Smooth muscle cell (in vitro differentiated cells): ENCODE data around the gene POLN. TPM values are rescaled to one million over a fixed set of nuclear protein-coding genes. Genes with fewer than 3 reads are reported as not detected.

Source experiments
- DNase-seq: peaks from one replicate; lab custom pipeline; 2025; ENCODE audit not compliant: unreplicated experiment; lab: John Stamatoyannopoulos, UW
- H2AFZ ChIP-seq: fragments of 200-600 bp; sonication (generic); 2 replicates; pipeline ENCODE4 v1.6.0; 2016; ENCODE audit warnings: antibody characterized with exemption, low read depth, mild to moderate bottlenecking
- H3F3A ChIP-seq: fragments of 200-600 bp; sonication (generic); 2 replicates; pipeline ENCODE4 v1.6.0; 2017; ENCODE audit warnings: antibody characterized with exemption, low read depth
- H3K27ac ChIP-seq: fragments of 200-600 bp; sonication (generic); 2 replicates; pipeline ENCODE4 v1.5.1; 2016; ENCODE audit warnings: low read depth, mild to moderate bottlenecking
- H3K27me3 ChIP-seq: fragments of 200-600 bp; sonication (generic); 2 replicates; pipeline ENCODE4 v1.6.1; 2016; ENCODE audit warnings: low read depth, mild to moderate bottlenecking
- H3K36me3 ChIP-seq: fragments of 200-600 bp; sonication (generic); 2 replicates; pipeline ENCODE4 v1.5.1; 2016; ENCODE audit warnings: low read depth
- H3K4me1 ChIP-seq: fragments of 200-600 bp; sonication (generic); 2 replicates; pipeline ENCODE4 v1.5.1; 2016; ENCODE audit warnings: low read depth
- H3K4me2 ChIP-seq: fragments of 200-600 bp; sonication (generic); 2 replicates; pipeline ENCODE4 v1.6.0; 2016; ENCODE audit warnings: mild to moderate bottlenecking
- H3K4me3 ChIP-seq: fragments of 200-600 bp; sonication (generic); 2 replicates; pipeline ENCODE4 v1.5.1; 2016; ENCODE audit warnings: mild to moderate bottlenecking
- H3K79me2 ChIP-seq: fragments of 200-600 bp; sonication (generic); 2 replicates; pipeline ENCODE4 v1.6.0; 2016; ENCODE audit warnings: low read depth, mild to moderate bottlenecking
- H3K9ac ChIP-seq: fragments of 200-600 bp; sonication (generic); 2 replicates; pipeline ENCODE4 v1.6.0; 2016; ENCODE audit warnings: low read depth
- H3K9me3 ChIP-seq: fragments of 200-600 bp; sonication (generic); replicated peaks from 2 replicates; pipeline ENCODE4 v1.5.1; 2016; ENCODE audit warnings: low read depth
- H4K20me1 ChIP-seq: fragments of 200-600 bp; sonication (generic); 2 replicates; pipeline ENCODE4 v1.6.0; 2016; ENCODE audit warnings: low read depth
- WGBS: methylation state at CpG from one replicate; pipeline ENCODE4 v1.1.7; 2016; ENCODE audit warnings: low lambda C conversion rate; 5-methylcytosine and 5-hydroxymethylcytosine counted together
- polyA plus RNA-seq: library from polyadenylated mRNA; unstranded; fragments of >200 nt; fragmentation: Nextera tagmentation; extraction: Ambion mirVana; gene quantifications from 2 replicates; pipeline ENCODE4 v1.2.1, GENCODE V29; 2016
- total RNA-seq: library from RNA; depleted of rRNA; stranded (reverse); fragments of >200 nt; gene quantifications from 2 replicates; pipeline ENCODE4 v1.2.3, GENCODE V29; 2014
- TF ChIP-seq, protein P1 (sequence below): fragments of 200-600 bp; sonication (generic); IDR thresholded peaks from 2 replicates; pipeline ENCODE4 v1.5.1; 2017; ENCODE audit warnings: borderline replicate concordance, mild to moderate bottlenecking, antibody characterized with exemption; ENCODE audit not compliant: insufficient read depth, poor library complexity, severe bottlenecking

The POLN gene
- total and polyA plus RNA-seq, 2 experiments from 2014 or later: 0.35 to 3.0 TPM

DNA sequence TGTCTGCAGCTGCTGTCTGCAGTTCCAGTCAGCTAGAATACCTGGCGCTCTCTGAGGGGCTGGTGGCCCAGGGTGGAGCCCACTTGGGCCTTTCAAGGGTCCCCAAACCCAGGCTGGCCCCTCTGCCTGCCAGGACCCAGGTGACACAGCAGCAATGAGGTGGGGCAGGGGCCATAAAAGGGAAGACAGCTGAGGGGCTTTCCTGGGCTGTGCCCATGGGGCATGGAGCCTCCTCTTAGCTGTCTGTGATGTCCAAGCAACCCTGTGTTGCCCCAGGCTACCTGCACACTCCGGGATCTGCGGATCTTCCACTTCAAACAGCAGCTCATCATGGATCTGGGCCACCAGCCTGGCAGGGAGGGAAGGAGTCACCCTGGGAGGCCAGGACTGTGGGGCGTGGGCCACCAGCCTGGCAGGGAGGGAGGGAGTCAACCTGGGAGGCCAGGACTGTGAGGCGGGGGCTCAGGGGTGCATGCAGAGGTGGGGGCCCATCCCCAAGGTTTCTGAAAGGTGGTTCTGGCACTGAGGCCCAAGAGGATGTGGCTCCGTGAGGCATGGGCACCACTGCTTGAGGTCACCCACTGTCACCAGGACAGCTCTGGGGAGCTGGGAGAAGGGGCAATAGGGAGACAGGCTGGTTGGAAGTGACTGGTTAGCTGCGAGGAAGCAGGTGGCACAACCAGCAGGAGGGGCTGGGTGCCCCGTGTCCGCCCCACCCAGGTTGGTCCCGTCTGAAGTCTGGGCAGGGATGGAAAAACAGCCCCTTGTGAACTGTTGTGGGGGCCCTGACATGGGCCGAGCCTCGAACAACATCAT lies 166.5 kb downstream of the POLN start:
- Histone ChIP-seq H3F3A (no peaks in the 10 kb centered on the region), H3K79me2 (no peaks in the 10 kb centered on the region), H3K9ac (no peak overlapping the region), H3K9me3 (no peaks in the 10 kb centered on the region), H3K27ac (no peak overlapping the region), H4K20me1 (no peaks in the 10 kb centered on the region), H3K4me1 (no peaks in the 10 kb centered on the region), H3K4me2 (no peak overlapping the region), H3K36me3 (no peaks in the 10 kb centered on the region), H2AFZ (no peak overlapping the region), H3K4me3 (no peak overlapping the region), H3K27me3 (no peaks in the 10 kb centered on the region)
- 94% methylated on average over 12 of the region's 12 CpGs for WGBS
- no peak for DNase-seq
- TF ChIP-seq, protein P1, sequence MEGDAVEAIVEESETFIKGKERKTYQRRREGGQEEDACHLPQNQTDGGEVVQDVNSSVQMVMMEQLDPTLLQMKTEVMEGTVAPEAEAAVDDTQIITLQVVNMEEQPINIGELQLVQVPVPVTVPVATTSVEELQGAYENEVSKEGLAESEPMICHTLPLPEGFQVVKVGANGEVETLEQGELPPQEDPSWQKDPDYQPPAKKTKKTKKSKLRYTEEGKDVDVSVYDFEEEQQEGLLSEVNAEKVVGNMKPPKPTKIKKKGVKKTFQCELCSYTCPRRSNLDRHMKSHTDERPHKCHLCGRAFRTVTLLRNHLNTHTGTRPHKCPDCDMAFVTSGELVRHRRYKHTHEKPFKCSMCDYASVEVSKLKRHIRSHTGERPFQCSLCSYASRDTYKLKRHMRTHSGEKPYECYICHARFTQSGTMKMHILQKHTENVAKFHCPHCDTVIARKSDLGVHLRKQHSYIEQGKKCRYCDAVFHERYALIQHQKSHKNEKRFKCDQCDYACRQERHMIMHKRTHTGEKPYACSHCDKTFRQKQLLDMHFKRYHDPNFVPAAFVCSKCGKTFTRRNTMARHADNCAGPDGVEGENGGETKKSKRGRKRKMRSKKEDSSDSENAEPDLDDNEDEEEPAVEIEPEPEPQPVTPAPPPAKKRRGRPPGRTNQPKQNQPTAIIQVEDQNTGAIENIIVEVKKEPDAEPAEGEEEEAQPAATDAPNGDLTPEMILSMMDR: no peak

DNA sequence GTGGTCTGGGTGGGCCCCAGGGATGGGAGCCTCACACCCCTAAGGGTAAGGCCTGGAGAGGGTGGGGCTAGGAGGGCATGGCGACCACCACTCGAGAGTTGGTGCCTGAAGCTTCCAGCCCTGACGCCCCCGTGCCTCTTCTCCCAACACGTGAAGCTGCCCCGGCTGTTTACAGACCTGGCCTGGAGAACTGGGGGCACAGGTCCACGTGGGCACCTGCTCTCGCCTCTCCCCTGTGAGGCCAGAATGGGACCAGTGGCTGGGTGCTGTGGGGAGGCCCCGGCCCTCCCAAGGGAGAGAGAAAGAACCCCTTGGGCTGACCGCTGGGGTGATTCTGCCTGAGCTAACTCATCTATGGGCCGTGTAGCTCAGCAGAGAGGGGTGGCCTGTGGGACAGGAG lies 167.3 kb downstream of the POLN start:
- Histone ChIP-seq H3F3A (no peaks in the 10 kb centered on the region), H3K79me2 (no peaks in the 10 kb centered on the region), H2AFZ (no peak overlapping the region), H3K4me1 (no peaks in the 10 kb centered on the region), H4K20me1 (no peaks in the 10 kb centered on the region), H3K9me3 (no peaks in the 10 kb centered on the region), H3K27ac (no peak overlapping the region), H3K4me3 (no peak overlapping the region), H3K27me3 (no peaks in the 10 kb centered on the region), H3K4me2 (no peak overlapping the region), H3K36me3 (no peaks in the 10 kb centered on the region), H3K9ac (no peak overlapping the region)
- DNase-seq: no peak
- 94% methylated on average over 8 of the region's 11 CpGs for WGBS
- TF ChIP-seq, protein P1: no peak

DNA sequence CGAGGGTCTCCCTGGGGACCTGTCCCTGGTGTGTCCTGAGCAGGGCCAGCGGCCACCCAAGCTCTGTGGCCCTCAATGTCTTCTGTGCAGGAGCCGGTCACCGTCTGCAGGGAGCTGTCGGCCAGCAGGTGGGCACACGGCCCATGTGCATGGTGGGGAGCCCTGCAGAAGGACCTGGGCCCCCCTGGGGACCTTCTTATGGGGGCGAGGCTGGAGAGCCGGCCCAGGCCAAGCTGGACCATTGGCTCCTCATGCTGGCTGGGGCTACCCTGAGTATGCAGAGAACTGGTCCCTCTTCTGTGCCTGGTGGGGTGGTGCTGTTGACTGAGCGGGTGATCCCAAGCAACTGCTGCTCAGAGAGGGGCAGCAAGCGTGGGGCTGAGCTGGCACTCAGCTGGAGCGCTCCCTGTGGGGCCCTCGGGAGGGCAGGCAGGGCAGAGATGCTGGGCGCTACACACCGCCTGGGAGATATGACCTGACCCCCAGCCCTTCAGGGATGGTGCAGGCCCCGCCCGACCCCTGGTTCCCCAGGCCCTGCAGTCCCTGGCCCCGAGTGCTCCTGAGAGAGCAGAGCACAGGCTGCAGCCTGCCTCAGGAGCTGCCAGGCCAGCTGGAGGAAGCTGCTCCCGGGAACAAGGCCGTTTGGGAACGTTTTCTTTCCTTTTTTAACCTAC lies 168.0 kb downstream of the POLN start:
- 94% methylated on average over 18 of the region's 20 CpGs for WGBS
- Histone ChIP-seq H3K4me1 (no peaks in the 10 kb centered on the region), H3K27me3 (no peaks in the 10 kb centered on the region), H3K36me3 (no peaks in the 10 kb centered on the region), H3K4me2 (no peak overlapping the region), H3F3A (no peaks in the 10 kb centered on the region), H4K20me1 (no peaks in the 10 kb centered on the region), H3K9me3 (no peaks in the 10 kb centered on the region), H3K9ac (no peak overlapping the region), H3K79me2 (no peaks in the 10 kb centered on the region), H2AFZ (no peak overlapping the region), H3K27ac (no peak overlapping the region), H3K4me3 (no peak overlapping the region)
- no peak for DNase-seq
- TF ChIP-seq, protein P1: no peak
